HEK293 (cell line): ENCODE results near the gene PTTG2.

Source experiments
- CTCF ChIA-PET: fragments of 350-600 bp; formaldehyde crosslinking; extraction: SDS; loops from one replicate; lab custom pipeline; 2021; ENCODE audit warnings: antibody characterized with exemption; lab: Yijun Ruan, JAX
- POLR2A ChIA-PET: fragments of 300-600 bp; formaldehyde crosslinking; extraction: SDS; loops from one replicate; lab custom pipeline; 2020; ENCODE audit warnings: antibody characterized with exemption, inconsistent platforms; lab: Yijun Ruan, JAX
- H3K27ac ChIP-seq: fragments of 200-500 bp; sonication (Bioruptor generic); 2 replicates; pipeline ENCODE4 v1.5.1; 2014; ENCODE audit warnings: low read depth, low read length, control low read depth, inconsistent platforms; ENCODE audit errors: extremely low read depth
- H3K36me3 ChIP-seq, 2 experiments: fragments of 200-500 bp in 1 of 2; sonication (Bioruptor generic) in 1 of 2; 1 replicate in 1 of 2; 2 replicates in 1 of 2; pipeline ENCODE4 v1.5.1; 2014 to 2017; ENCODE audit warnings: inconsistent platforms in 2 of 2, low read length in 2 of 2; ENCODE audit not compliant: control insufficient read depth in 2 of 2, insufficient read depth in 1 of 2
- H3K4me1 ChIP-seq: fragments of 200-500 bp; sonication (Bioruptor generic); 2 replicates; pipeline ENCODE4 v1.5.1; 2014; ENCODE audit warnings: mild to moderate bottlenecking, low read length, inconsistent platforms; ENCODE audit not compliant: control insufficient read depth, insufficient read depth
- H3K4me3 ChIP-seq: 2 replicates; pipeline ENCODE4 v1.5.1; 2011; ENCODE audit warnings: low read depth, mild to moderate bottlenecking, control low read depth, low read length, moderate library complexity
- H3K9me3 ChIP-seq: fragments of 200-500 bp; sonication (Bioruptor generic); 2 replicates; pipeline ENCODE4 v1.5.1; 2014; ENCODE audit warnings: low read depth, low read length, inconsistent platforms; ENCODE audit not compliant: control insufficient read depth, insufficient read depth
- EGR2 ChIP-seq: fragments of 450-650 bp; formaldehyde crosslinking; IDR thresholded peaks from 2 replicates; pipeline ENCODE4 v1.5.1; 2016; ENCODE audit warnings: low read depth, missing biosample characterization, missing genetic modification characterization
- GLI4 ChIP-seq: fragments of 450-650 bp; formaldehyde crosslinking; IDR thresholded peaks from 2 replicates; pipeline ENCODE4 v1.5.1; 2016; ENCODE audit warnings: missing biosample characterization, missing genetic modification characterization
- KLF16 ChIP-seq: fragments of 450-650 bp; formaldehyde crosslinking; IDR thresholded peaks from 2 replicates; pipeline ENCODE4 v1.5.1; 2017; ENCODE audit warnings: missing biosample characterization, missing genetic modification characterization
- KLF7 ChIP-seq: fragments of 450-650 bp; formaldehyde crosslinking; IDR thresholded peaks from 2 replicates; pipeline ENCODE4 v1.5.1; 2016; ENCODE audit warnings: missing biosample characterization, missing genetic modification characterization, borderline replicate concordance
- SCRT1 ChIP-seq: fragments of 450-650 bp; formaldehyde crosslinking; IDR thresholded peaks from 2 replicates; pipeline ENCODE4 v1.5.1; 2016; ENCODE audit warnings: missing biosample characterization, missing genetic modification characterization, borderline replicate concordance
- SCRT2 ChIP-seq: fragments of 450-650 bp; formaldehyde crosslinking; IDR thresholded peaks from 2 replicates; pipeline ENCODE4 v1.5.1; 2016; ENCODE audit warnings: missing biosample characterization, missing genetic modification characterization
- ZBTB20 ChIP-seq: fragments of 450-650 bp; formaldehyde crosslinking; IDR thresholded peaks from 2 replicates; pipeline ENCODE4 v1.5.1; 2016; ENCODE audit warnings: missing biosample characterization, missing genetic modification characterization
- ZBTB48 ChIP-seq: fragments of 450-650 bp; formaldehyde crosslinking; IDR thresholded peaks from 2 replicates; pipeline ENCODE4 v1.5.1; 2016; ENCODE audit warnings: missing biosample characterization, missing genetic modification characterization
- ZNF121 ChIP-seq: fragments of 450-650 bp; formaldehyde crosslinking; IDR thresholded peaks from 2 replicates; pipeline ENCODE4 v1.5.1; 2016; ENCODE audit warnings: missing biosample characterization, missing genetic modification characterization
- ZNF138 ChIP-seq: fragments of 450-650 bp; formaldehyde crosslinking; IDR thresholded peaks from 2 replicates; pipeline ENCODE4 v1.5.1; 2016; ENCODE audit warnings: missing biosample characterization, missing genetic modification characterization, borderline replicate concordance
- ZNF157 ChIP-seq: fragments of 450-650 bp; formaldehyde crosslinking; IDR thresholded peaks from 2 replicates; pipeline ENCODE4 v1.5.1; 2016; ENCODE audit warnings: missing biosample characterization, missing genetic modification characterization
- ZNF169 ChIP-seq: fragments of 450-650 bp; formaldehyde crosslinking; IDR thresholded peaks from 2 replicates; pipeline ENCODE4 v1.5.1; 2016; ENCODE audit warnings: missing biosample characterization, missing genetic modification characterization
- ZNF175 ChIP-seq: fragments of 450-650 bp; formaldehyde crosslinking; IDR thresholded peaks from 2 replicates; pipeline ENCODE4 v1.5.1; 2016; ENCODE audit warnings: missing biosample characterization, missing genetic modification characterization
- ZNF202 ChIP-seq: fragments of 450-650 bp; formaldehyde crosslinking; IDR thresholded peaks from 2 replicates; pipeline ENCODE4 v1.5.1; 2016; ENCODE audit warnings: missing biosample characterization, missing genetic modification characterization, borderline replicate concordance
- ZNF239 ChIP-seq: fragments of 450-650 bp; formaldehyde crosslinking; IDR thresholded peaks from 2 replicates; pipeline ENCODE4 v1.5.1; 2016; ENCODE audit warnings: missing biosample characterization, missing genetic modification characterization
- ZNF248 ChIP-seq: fragments of 450-650 bp; formaldehyde crosslinking; IDR thresholded peaks from 2 replicates; pipeline ENCODE4 v1.5.1; 2017; ENCODE audit warnings: missing biosample characterization, missing genetic modification characterization
- ZNF664 ChIP-seq: fragments of 450-650 bp; formaldehyde crosslinking; IDR thresholded peaks from 2 replicates; pipeline ENCODE4 v1.5.1; 2016; ENCODE audit warnings: missing biosample characterization, missing genetic modification characterization
- ZNF791 ChIP-seq: fragments of 450-650 bp; formaldehyde crosslinking; IDR thresholded peaks from 2 replicates; pipeline ENCODE4 v1.5.1; 2016; ENCODE audit warnings: missing biosample characterization, missing genetic modification characterization
- ZSCAN16 ChIP-seq: fragments of 450-650 bp; formaldehyde crosslinking; IDR thresholded peaks from 2 replicates; pipeline ENCODE4 v1.5.1; 2016; ENCODE audit warnings: missing biosample characterization, missing genetic modification characterization

PTTG2 gene

DNA sequence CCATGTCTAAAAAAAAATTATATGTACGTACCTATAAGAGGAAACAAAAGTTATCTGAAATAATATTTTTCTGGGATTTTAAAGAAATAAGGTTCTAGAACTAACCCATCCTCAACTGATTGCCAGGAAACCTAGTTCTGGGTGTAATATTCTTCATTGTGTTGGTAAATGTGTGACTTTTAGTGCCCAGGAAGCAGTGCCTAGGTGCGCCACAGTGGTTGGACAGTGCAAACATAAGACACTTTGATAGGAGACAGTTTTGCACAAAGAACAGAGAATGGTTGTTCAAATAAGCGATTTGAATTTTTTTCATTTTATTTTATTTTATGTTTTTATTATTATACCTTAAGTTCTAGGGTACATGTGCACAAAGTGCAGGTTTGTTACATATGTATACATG is 22.0 kb upstream of the PTTG2 start (continued):
- TF ChIP-seq ZNF169, result no peak
- no peak for TF ChIP-seq ZSCAN16 (tag by site-specific recombination)
- TF ChIP-seq SCRT2, result no peak
- TF ChIP-seq ZBTB48, result no peak
- no peak for TF ChIP-seq GLI4 (tag by site-specific recombination)
- TF ChIP-seq ZNF239, result no peak
- no peak for TF ChIP-seq ZNF791 (tag by site-specific recombination)

DNA sequence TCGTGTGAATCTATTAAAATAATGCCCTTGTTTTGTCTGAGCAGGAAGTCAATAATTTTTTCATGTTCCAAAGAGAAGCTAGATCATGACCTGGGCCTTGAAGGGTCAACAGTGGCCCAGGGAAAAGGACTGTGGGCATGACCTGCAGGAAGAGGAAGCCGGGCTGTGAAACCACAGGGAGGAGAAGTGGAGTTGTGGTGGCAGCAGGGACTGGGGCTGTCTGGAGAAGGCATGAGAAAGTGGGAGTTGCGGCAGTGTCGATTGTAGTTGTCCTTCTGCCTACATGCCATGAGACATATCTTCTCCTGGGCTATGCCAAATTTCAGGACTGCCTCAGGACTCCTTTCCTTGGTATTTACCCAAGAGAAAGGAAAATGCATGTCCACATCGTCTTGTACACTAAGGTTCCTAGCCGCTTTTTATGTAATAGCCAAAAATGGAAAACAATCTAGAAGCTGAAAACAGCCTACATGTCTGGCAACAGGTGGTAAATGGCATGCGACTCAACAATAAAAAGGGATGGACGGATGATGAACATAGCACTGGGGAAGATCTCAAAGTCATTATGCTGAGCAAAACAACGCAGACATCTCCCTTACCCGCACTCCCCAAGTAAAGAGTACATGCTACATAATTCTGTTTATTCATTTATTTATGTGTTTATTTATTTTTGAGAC is 13.6 kb upstream of the PTTG2 start:
- ChIA-PET CTCF (interaction anchor here (0.7 kb wide), 1 partner anchor 24 kb away, joined by 3 read pairs; no protein-coding TSS in a partner anchor), POLR2A (no interaction called here)
- H3K27ac ChIP-seq, result no peak overlapping the region
- no peak overlapping the region for H3K4me3 ChIP-seq
- no peaks in the 10 kb centered on the region for H3K4me1 ChIP-seq
- TF ChIP-seq SCRT2 (peak; percentile 47; the same call in 1 of the 2 replicates), ZNF121 (no peak), SCRT1 (tag by site-specific recombination) (peak; percentile 31; the same call in 1 of the 2 replicates), ZNF202 (tag by site-specific recombination) (no peak), ZNF138 (tag by site-specific recombination) (no peak), ZNF248 (no peak), KLF16 (tag by site-specific recombination) (no peak)
- H3K36me3 ChIP-seq, result no peaks in the 10 kb centered on the region
- H3K9me3 ChIP-seq, result no peaks in the 10 kb centered on the region

DNA sequence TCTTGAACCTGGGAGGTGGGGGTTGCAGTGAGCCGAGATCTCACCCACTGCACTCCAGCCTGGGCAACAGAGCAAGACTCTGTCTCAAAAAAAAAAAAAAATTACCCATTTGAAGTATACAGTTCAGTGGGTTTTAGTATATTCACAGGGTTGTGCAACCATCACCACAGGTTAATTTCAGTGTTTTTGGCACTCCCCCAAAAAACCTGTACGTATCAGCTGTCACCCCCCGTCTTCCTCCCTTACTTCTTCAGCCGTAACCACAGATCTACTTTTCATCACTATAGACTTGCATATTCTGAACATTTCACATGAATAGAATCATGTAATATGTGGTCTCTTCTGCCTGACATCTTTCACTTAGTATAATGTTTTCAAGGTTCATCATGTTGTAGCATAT is 11.7 kb upstream of the PTTG2 start:
- CTCF ChIA-PET, result interaction anchor here (0.6 kb wide), 1 partner anchor 566 kb away, joined by 4 read pairs; no protein-coding TSS in a partner anchor
- Histone ChIP-seq H3K4me1 (no peaks in the 10 kb centered on the region), H3K9me3 (no peaks in the 10 kb centered on the region), H3K4me3 (no peak overlapping the region), H3K36me3 (no peaks in the 10 kb centered on the region), H3K27ac (no peak overlapping the region)
- POLR2A ChIA-PET, result no interaction called here
- no peak for TF ChIP-seq KLF7 (tag by site-specific recombination)
- TF ChIP-seq ZNF157 (tag by site-specific recombination), result no peak
- TF ChIP-seq EGR2 (tag by site-specific recombination), result no peak
- TF ChIP-seq ZNF175 (tag by site-specific recombination), result no peak
- no peak for TF ChIP-seq ZBTB20 (tag by site-specific recombination)
- TF ChIP-seq ZNF664 (tag by site-specific recombination), result no peak

DNA sequence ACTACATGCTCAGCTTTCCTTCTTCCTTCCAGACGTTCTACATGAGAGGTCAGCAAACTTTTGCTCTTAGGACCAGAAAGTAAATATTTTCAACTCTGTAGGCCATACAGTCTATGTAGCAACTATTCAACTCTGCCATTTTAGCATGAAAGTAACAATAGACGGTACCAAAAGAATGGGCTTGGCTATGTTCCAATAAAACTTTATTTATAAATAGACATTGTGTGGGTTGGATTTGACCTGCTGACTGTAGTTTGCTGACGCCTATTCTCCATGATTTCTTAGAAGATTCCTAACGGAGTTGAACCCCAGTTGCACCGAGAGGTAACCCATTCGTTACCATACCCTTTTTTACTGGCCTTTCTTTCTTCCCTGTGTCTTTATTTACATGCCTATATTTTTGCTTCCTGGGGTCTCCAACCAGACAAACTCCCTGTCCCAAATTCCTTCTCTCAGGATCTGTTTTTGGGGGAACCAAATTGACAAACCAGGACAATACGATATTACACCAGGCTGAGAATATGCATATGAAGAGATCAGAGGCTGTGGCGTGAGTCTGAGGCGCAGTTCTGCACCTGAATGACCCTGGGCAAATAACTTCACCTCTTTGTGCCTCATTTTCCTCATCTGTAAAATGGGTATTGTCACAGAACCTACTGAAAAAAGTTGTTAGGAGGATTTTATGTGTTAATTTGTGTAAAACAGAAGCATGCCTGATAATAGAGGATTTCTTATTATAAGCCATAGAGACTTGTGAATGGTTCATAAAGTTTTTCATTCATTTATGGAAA is 10.4 kb upstream of the PTTG2 start:
- POLR2A ChIA-PET, result no interaction called here
- CTCF ChIA-PET, result no interaction called here
- TF ChIP-seq SCRT2, result no peak
- Histone ChIP-seq H3K4me3 (no peak overlapping the region), H3K27ac (no peak overlapping the region), H3K9me3 (no peaks in the 10 kb centered on the region), H3K36me3 (no peaks in the 10 kb centered on the region), H3K4me1 (no peaks in the 10 kb centered on the region)
